GM12801 (cell line): ENCODE data around the gene PRAME.

Source experiments
- CTCF ChIP-seq: IDR thresholded peaks from one replicate; pipeline ENCODE4 v1.5.1; 2011; ENCODE audit warnings: control low read depth; ENCODE audit not compliant: insufficient read length; ENCODE audit errors: extremely low read depth

PRAME gene

GRCh38 chr22:22587577-22588188 is 28.6 kb upstream of the PRAME start:
- TF ChIP-seq CTCF: no peak

- TF ChIP-seq CTCF: no peak
These were observed 25.7 kb upstream of the PRAME start for GRCh38 chr22:22584722-22585121.

GRCh38 chr22:22583030-22583429 is 24.0 kb upstream of the PRAME start:
- no peak for TF ChIP-seq CTCF

GRCh38 chr22:22579869-22580604 is 21.0 kb upstream of the PRAME start:
- TF ChIP-seq CTCF: no peak

DNA sequence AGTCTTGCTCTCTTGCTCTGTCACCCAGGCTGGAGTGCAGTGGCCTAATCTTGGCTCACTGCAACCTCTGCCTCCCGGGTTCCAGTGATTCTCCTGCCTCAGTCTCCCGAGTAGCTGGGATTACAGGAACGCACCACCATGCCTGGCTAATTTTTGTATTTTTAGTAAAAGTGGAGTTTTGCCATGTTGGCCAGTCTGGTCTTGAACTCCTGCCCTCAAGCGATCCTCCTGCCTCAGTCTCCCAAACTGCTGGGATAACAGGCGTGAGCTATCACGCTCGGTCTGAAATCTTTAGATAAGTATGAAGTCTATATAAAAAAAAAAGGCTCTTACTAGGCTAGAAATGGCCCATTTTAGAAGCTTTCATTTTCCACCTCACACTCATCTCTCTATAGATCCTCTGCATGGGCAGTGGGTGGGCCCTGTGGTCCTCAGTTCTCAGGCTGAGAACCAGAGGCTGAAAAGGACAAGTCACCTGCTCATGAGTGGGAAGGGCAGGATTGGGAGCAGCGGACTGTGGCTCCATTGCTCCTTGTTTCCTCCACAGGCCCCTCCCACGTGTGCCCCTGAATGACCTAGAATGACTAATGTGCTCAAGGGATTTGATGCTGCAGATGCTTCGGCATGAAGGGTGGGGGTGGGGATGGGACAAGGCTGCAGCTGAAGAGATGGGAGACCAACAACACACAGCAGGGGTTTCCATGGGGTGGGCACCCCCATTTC is 19.8 kb upstream of the PRAME start:
- no peak for TF ChIP-seq CTCF

DNA sequence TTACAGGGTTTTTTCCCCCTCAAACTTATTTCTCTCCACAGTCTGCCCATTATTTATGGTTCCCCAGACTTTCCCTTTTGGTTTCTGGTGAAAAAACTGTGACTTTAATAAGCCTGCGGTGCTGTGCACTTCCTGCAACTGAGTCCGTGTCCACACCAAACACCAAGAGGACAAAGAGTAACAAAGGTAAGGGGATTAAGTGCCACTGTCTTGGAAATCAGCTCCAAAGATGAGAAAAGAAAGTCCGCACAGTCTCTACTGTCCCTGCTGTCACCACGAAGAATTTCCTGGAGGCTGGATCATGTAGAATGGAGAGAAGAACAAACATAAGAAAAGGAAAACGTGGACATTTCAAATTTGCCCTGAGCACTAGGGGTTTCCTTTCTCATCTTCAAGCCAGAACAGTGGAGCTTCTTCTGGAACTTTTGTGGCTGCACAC is 17.9 kb upstream of the PRAME start:
- no peak for TF ChIP-seq CTCF

GRCh38 chr22:22576244-22576988 is 17.4 kb upstream of the PRAME start:
- no peak for TF ChIP-seq CTCF
